ENCODE results near the gene SRM. TPM values are rescaled to one million over a fixed set of nuclear protein-coding genes. Genes with fewer than 3 reads are reported as not detected.
"Not testable (repeated sequence)": the region's sequence is repeated elsewhere in the genome, so short reads cannot be mapped to it uniquely, and the experiment has no call there.

SRM gene
- total and polyA plus RNA-seq, 11 donors, result 29.9 to 162 (median 54.7) TPM

DNA sequence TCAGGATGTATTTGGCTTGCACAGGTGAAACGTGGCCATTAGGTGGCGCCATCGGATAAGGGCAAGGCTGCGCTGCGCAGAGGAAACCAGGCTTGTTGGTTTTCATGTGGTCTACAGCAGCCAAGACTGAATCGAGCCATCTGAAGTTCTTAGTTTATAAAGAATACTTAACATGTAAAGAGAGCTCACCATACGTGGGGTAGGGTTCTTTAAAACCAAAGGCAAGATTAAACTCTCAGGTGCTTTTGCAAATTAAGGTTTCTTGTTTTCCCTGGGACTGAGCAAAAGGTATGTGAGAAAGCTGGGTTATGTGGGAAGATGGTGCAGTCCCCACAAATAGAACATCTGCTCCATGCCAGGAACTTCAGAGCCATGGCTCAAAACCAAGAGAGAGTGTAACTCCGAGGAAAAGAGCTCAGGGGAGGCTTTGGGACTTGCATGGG is 22.1 kb downstream of the SRM start:
- peak; percentile 88 to 97 (median 94) for ATAC-seq

DNA sequence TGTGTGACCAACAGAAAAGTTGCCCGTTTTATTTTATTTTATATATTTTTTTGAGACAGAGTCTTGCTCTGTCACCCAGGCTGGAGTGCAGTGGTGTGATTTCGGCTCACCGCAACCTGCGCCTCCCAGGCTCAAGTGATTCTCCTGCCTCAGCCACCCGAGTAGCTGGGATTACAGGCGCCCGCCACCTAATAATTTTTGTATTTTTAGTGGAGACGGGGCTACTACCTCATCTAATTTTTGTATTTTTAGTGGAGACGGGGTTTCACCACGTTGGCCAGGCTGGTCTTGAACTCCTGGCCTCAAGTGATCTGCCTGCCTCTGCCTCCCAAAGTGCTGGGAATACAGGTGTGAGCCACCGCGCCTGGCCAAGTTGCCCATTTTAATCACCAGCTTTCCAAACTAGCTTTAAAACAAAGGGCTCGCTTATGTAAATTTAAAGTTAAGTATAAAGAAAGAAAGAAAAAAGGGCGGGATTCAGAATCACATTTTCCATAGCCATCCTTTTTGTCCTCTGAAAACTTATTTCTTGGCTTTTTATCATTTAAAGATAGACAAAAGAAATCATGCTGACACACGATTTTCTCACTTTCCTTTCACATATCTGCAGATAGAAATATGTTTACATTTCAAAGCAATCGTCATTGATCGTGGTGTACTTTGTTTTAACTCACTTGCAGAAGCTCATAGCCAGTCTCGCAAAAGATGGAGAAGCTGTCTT is 22.6 kb downstream of the SRM start:
- not testable (repeated sequence) for H3K9me3 ChIP-seq, H3K4me1 ChIP-seq, H3K27ac ChIP-seq, H3K27me3 ChIP-seq, DNase-seq, H3K36me3 ChIP-seq, ATAC-seq, H3K4me3 ChIP-seq
- WGBS, 4 donors, result 52 to 60% (median 56%) methylated on average over 18 of the region's 18 CpGs
- intact Hi-C loops (cut with DNase I), result loop anchor here in 9 of 10 donors (2.0 to 10.0 kb wide), 6 partner anchors 198 to 670 kb away; no protein-coding TSS in a partner anchor

More for the DNA sequence above, 22.1 kb downstream of the SRM start:
- Histone ChIP-seq H3K9me3 (no peaks in the 10 kb centered on the region), H3K4me1 (peaks cover 0 to 9% (median 6%) of the 10 kb centered on the region in 12 donors), H3K27me3 (no peaks in the 10 kb centered on the region), H3K36me3 (no peaks in the 10 kb centered on the region), H3K27ac (no peak overlapping the region), H3K4me3 (peak overlapping the region in 1 of 12 donors; percentile 27)
- intact Hi-C loops (cut with DNase I), result loop anchor here in 9 of 10 donors (2.0 to 10.0 kb wide), 6 partner anchors 197 to 670 kb away; no protein-coding TSS in a partner anchor
- peak; percentile 80 to 92 (median 86) for DNase-seq
- 0 to 2% (median 1%) methylated on average over 8 of the region's 8 CpGs for WGBS, 4 donors
- no peak for TF ChIP-seq POLR2A (IDR thresholded peaks at IDR 0.05)
- TF ChIP-seq, protein P1, sequence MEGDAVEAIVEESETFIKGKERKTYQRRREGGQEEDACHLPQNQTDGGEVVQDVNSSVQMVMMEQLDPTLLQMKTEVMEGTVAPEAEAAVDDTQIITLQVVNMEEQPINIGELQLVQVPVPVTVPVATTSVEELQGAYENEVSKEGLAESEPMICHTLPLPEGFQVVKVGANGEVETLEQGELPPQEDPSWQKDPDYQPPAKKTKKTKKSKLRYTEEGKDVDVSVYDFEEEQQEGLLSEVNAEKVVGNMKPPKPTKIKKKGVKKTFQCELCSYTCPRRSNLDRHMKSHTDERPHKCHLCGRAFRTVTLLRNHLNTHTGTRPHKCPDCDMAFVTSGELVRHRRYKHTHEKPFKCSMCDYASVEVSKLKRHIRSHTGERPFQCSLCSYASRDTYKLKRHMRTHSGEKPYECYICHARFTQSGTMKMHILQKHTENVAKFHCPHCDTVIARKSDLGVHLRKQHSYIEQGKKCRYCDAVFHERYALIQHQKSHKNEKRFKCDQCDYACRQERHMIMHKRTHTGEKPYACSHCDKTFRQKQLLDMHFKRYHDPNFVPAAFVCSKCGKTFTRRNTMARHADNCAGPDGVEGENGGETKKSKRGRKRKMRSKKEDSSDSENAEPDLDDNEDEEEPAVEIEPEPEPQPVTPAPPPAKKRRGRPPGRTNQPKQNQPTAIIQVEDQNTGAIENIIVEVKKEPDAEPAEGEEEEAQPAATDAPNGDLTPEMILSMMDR (IDR thresholded peaks at IDR 0.05), result peak; percentile 87 to 99 (median 97)

GRCh38 chr1:11031624-11032262 is 28.1 kb downstream of the SRM start:
- WGBS, 4 donors, result 91 to 93% (median 92%) methylated on average over 10 of the region's 10 CpGs
- no peak overlapping the region for H3K27ac ChIP-seq
- ATAC-seq, result no peak
- H3K4me1 ChIP-seq, result no peaks in the 10 kb centered on the region
- peaks cover 0 to 35% (median 23%) of the 10 kb centered on the region in 9 donors for H3K36me3 ChIP-seq
- H3K27me3 ChIP-seq, result no peaks in the 10 kb centered on the region
- intact Hi-C loops (cut with DNase I), result loop anchor here in 2 of 10 donors (10.0 kb wide), 2 partner anchors 203 to 213 kb away; no protein-coding TSS in a partner anchor
- TF ChIP-seq POLR2A (IDR thresholded peaks at IDR 0.05), result no peak
- TF ChIP-seq, protein P1 (IDR thresholded peaks at IDR 0.05), result no peak
- no peaks in the 10 kb centered on the region for H3K9me3 ChIP-seq
- H3K4me3 ChIP-seq, result no peak overlapping the region
- no peak for DNase-seq

DNA sequence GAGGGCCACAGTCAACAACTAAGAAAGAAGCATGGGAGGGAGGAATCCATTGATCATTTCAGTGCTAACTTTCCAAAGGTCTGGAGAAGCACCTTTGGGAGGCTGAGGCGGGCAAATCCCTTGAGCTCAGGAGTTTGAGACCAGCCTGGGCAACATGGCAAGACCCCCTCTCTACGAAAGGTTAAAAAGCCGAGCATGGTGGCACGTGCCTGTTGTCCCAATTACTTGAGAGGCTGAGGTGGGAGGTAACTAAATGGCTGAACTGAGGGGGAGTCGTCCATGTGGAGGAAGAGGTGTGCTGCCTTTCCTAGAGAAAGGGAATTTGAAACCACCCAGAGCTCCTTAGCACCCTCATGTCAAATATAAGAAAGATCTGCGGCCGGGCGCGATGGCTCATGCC is 29.0 kb downstream of the SRM start:
- Histone ChIP-seq H3K27ac (no peak overlapping the region), H3K4me1 (no peaks in the 10 kb centered on the region), H3K4me3 (no peak overlapping the region), H3K27me3 (no peaks in the 10 kb centered on the region), H3K36me3 (peaks cover 0 to 44% (median 30%) of the 10 kb centered on the region in 9 donors), H3K9me3 (no peaks in the 10 kb centered on the region)
- whole genome bisulfite sequencing, 4 donors, result 89 to 91% (median 90%) methylated on average over 9 of the region's 9 CpGs
- TF ChIP-seq POLR2A (IDR thresholded peaks at IDR 0.05), result no peak
- TF ChIP-seq, protein P1 (IDR thresholded peaks at IDR 0.05), result no peak
- no peak for ATAC-seq
- intact Hi-C loops (cut with DNase I), result loop anchor here in 2 of 10 donors (10.0 kb wide), 2 partner anchors 204 to 214 kb away; no protein-coding TSS in a partner anchor
- no peak for DNase-seq
